Keratinocyte (primary cell): ENCODE measurements around the gene DRICH1.

Source experiments
- EZH2 ChIP-seq: IDR thresholded peaks from one replicate; pipeline ENCODE4 v1.6.1; 2012; ENCODE audit warnings: inconsistent platforms, mild to moderate bottlenecking, low read length, moderate library complexity
- TF ChIP-seq, protein P1 (sequence below), 3 experiments: IDR thresholded peaks in 1 of 3; conservative IDR thresholded peaks in 1 of 3; optimal IDR thresholded peaks in 1 of 3; 2 replicates in 2 of 3; 3 replicates in 1 of 3; pipeline versions ENCODE3 to v1.5.1; 2011; ENCODE audit warnings: low read length in 3 of 3, mild to moderate bottlenecking in 3 of 3, moderate library complexity in 2 of 3, control low read depth in 1 of 3, inconsistent platforms in 1 of 3; ENCODE audit not compliant: insufficient read depth in 2 of 3; ENCODE audit errors: extremely low read depth in 1 of 3

DNA sequence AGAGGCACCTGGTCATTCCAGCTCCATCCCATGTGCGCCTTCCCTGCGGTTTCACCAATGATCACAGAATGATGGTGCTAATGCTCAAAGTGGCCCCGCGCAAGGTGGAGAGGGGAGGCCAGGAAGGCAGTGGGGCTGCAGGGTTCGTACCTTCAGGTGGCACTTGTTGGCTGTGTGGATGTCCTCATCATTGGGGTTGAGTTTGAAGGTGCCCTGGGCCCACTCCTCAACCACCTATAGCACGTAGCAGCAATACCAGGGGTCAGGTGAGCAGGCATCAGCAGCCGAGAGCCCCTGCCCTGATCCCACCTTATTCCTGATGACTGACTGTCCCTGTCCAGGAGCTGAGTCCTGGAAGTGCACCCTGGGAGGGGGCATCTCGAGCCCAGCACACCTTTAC, 20.6 kb upstream of the DRICH1 start:
- TF ChIP-seq, protein P1, sequence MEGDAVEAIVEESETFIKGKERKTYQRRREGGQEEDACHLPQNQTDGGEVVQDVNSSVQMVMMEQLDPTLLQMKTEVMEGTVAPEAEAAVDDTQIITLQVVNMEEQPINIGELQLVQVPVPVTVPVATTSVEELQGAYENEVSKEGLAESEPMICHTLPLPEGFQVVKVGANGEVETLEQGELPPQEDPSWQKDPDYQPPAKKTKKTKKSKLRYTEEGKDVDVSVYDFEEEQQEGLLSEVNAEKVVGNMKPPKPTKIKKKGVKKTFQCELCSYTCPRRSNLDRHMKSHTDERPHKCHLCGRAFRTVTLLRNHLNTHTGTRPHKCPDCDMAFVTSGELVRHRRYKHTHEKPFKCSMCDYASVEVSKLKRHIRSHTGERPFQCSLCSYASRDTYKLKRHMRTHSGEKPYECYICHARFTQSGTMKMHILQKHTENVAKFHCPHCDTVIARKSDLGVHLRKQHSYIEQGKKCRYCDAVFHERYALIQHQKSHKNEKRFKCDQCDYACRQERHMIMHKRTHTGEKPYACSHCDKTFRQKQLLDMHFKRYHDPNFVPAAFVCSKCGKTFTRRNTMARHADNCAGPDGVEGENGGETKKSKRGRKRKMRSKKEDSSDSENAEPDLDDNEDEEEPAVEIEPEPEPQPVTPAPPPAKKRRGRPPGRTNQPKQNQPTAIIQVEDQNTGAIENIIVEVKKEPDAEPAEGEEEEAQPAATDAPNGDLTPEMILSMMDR (optimal IDR thresholded peaks at IDR 0.05 in 1 of 3, IDR thresholded peaks at IDR 0.05 in 1 of 3, conservative IDR thresholded peaks at IDR 0.05 in 1 of 3; ENCODE audit: extremely low read depth in 1 of 3, insufficient read depth in 2 of 3, low read length in 3 of 3), result no peak
- no peak for TF ChIP-seq EZH2
